Activated CD4-positive, alpha-beta memory T cell treated with anti-CD3 and anti-CD28 coated beads for 36 hours (primary cell): ENCODE data around the gene HTRA3. TPM values are rescaled to one million over a fixed set of nuclear protein-coding genes. Genes with fewer than 3 reads are reported as not detected.

Source experiments
- CTCF ChIA-PET: fragments of 350-600 bp; sonication (Branson Sonifier 250); formaldehyde crosslinking; loops from one replicate; lab custom pipeline; 2021; ENCODE audit warnings: antibody characterized with exemption, inconsistent platforms; lab: Charles Lee
- POLR2A ChIA-PET: fragments of 350-600 bp; sonication (Branson Sonifier 250); formaldehyde crosslinking; loops from one replicate; lab custom pipeline; 2021; ENCODE audit warnings: antibody characterized with exemption; lab: Charles Lee
- DNase-seq: peaks from one replicate; pipeline ENCODE4 v3.0.0-alpha.2; 2020
- H3K27ac Mint-ChIP-seq: one replicate; pipeline ENCODE4 v1.8.0; 2021; ENCODE audit warnings: mixed read lengths
- H3K27me3 Mint-ChIP-seq: one replicate; pipeline ENCODE4 v1.8.0; 2021; ENCODE audit warnings: mixed read lengths
- H3K36me3 Mint-ChIP-seq: one replicate; pipeline ENCODE4 v1.8.0; 2021; ENCODE audit warnings: mixed read lengths
- H3K4me1 Mint-ChIP-seq: one replicate; pipeline ENCODE4 v1.8.0; 2021; ENCODE audit warnings: low read depth, mixed read lengths
- H3K4me3 Mint-ChIP-seq: one replicate; pipeline ENCODE4 v1.8.0; 2021; ENCODE audit warnings: mild to moderate bottlenecking, mixed read lengths
- H3K9me3 Mint-ChIP-seq: one replicate; pipeline ENCODE4 v1.8.0; 2021; ENCODE audit warnings: mixed read lengths
- intact Hi-C: fragments of 100-400 bp; cut with micrococcal nuclease; formaldehyde crosslinking; loops from one replicate; pipeline ENCODE4 v1.15.1; 2023
- total RNA-seq, 2 experiments: library from RNA; stranded (reverse); gene quantifications; one replicate each; pipeline ENCODE4 v1.2.3, GENCODE V29; 2021

Gene HTRA3
- not detected for total RNA-seq

DNA sequence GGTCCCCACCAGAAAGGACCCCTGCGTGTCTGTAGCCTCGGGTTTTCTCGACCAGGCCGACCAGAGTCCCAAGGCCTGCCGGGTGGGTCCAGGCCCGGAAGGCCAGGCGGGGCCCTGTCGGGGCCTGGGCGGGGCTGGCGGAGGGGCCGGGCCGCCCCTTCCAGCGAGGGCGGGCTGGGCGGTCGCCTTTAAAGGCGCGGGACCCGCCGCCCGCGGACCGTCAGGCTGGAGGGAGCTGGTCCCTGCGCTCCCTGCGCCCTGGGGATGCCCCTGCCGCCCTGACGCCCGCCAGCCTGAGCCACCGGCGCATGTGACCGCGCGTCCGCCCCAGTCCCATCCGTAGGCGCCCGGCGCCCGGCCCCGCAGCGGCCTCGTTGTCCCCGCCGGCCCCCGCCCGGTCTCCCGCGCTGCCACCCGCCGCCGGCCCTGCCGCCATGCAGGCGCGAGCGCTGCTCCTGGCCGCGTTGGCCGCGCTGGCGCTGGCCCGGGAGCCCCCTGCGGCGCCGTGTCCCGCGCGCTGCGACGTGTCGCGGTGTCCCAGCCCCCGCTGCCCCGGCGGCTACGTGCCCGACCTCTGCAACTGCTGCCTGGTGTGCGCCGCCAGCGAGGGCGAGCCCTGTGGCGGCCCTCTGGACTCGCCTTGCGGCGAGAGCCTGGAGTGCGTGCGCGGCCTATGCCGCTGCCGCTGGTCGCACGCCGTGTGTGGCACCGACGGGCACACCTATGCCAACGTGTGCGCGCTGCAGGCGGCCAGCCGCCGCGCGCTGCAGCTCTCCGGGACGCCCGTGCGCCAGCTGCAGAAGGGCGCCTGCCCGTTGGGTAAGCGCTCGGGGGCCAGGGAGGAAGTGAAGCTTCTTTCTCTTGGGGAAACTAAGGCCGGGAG, at the start of gene HTRA3:
HTRA3 (plus strand) TSS at position 220 of the 883 bp plus-strand sequence; CDS start at position 435, 215 bp downstream.
- POLR2A ChIA-PET = no interaction called here

GRCh38 chr4:8220661-8221450, 48.7 kb upstream of the HTRA3 start:
- H3K9me3 Mint-ChIP-seq = no peaks in the 10 kb centered on the region
- no peaks in the 10 kb centered on the region for H3K27me3 Mint-ChIP-seq
- no peak overlapping the region for H3K27ac Mint-ChIP-seq
- intact Hi-C loops = loop anchor here (2.0 kb wide), 1 partner anchor 20 kb away; no protein-coding TSS in a partner anchor
- H3K4me1 Mint-ChIP-seq = peaks cover 42% of the 10 kb centered on the region
- peaks cover 33% of the 10 kb centered on the region for H3K36me3 Mint-ChIP-seq
- DNase-seq = no peak
- CTCF ChIA-PET = interaction anchor here (0.7 to 1.3 kb wide), 2 partner anchors 15 to 44 kb away, joined by 3 to 6 read pairs; no protein-coding TSS in a partner anchor
- no peak overlapping the region for H3K4me3 Mint-ChIP-seq
- POLR2A ChIA-PET = interaction anchor here (0.6 to 1.1 kb wide), 4 partner anchors 19 to 576 kb away, joined by 3 to 5 read pairs (median 4); partner anchors contain the start of gene SH3TC1

More for the DNA sequence above, at the start of gene HTRA3:
- H3K9me3 Mint-ChIP-seq = no peaks in the 10 kb centered on the region
- H3K27me3 Mint-ChIP-seq = peaks cover 34% of the 10 kb centered on the region
- no peaks in the 10 kb centered on the region for H3K4me1 Mint-ChIP-seq
- CTCF ChIA-PET = no interaction called here
- no peak for DNase-seq
- no peaks in the 10 kb centered on the region for H3K36me3 Mint-ChIP-seq
- H3K27ac Mint-ChIP-seq = no peak within 1 kb of the TSS
- intact Hi-C loops = no loop called here
- H3K4me3 Mint-ChIP-seq = no peak within 1 kb of the TSS

- Mint-ChIP-seq H3K4me3 (no peak overlapping the region), H3K4me1 (peaks cover 43% of the 10 kb centered on the region), H3K9me3 (no peaks in the 10 kb centered on the region), H3K27ac (no peak overlapping the region), H3K27me3 (no peaks in the 10 kb centered on the region), H3K36me3 (peaks cover 33% of the 10 kb centered on the region)
- ChIA-PET CTCF (interaction anchor here (0.7 to 1.3 kb wide), 2 partner anchors 14 to 45 kb away, joined by 3 to 6 read pairs; no protein-coding TSS in a partner anchor), POLR2A (interaction anchor here (0.6 to 1.1 kb wide), 4 partner anchors 20 to 576 kb away, joined by 3 to 5 read pairs (median 4); partner anchors contain the start of gene SH3TC1)
- DNase-seq = no peak
- intact Hi-C loops = loop anchor here (2.0 kb wide), 1 partner anchor 21 kb away; no protein-coding TSS in a partner anchor
Observed at GRCh38 chr4:8221476-8221875, 48.1 kb upstream of the HTRA3 start.

GRCh38 chr4:8221985-8222384, 47.6 kb upstream of the HTRA3 start:
- ChIA-PET POLR2A (interaction anchor here (1.1 kb wide), 1 partner anchor 20 kb away, joined by 4 read pairs; no protein-coding TSS in a partner anchor), CTCF (interaction anchor here (1.3 kb wide), 1 partner anchor 45 kb away, joined by 3 read pairs; no protein-coding TSS in a partner anchor)
- H3K27me3 Mint-ChIP-seq = no peaks in the 10 kb centered on the region
- intact Hi-C loops = loop anchor here (2.0 kb wide), 1 partner anchor 21 kb away; no protein-coding TSS in a partner anchor
- no peaks in the 10 kb centered on the region for H3K9me3 Mint-ChIP-seq
- H3K4me3 Mint-ChIP-seq = no peak overlapping the region
- DNase-seq = no peak
- peaks cover 45% of the 10 kb centered on the region for H3K4me1 Mint-ChIP-seq
- peaks cover 36% of the 10 kb centered on the region for H3K36me3 Mint-ChIP-seq
- no peak overlapping the region for H3K27ac Mint-ChIP-seq

DNA sequence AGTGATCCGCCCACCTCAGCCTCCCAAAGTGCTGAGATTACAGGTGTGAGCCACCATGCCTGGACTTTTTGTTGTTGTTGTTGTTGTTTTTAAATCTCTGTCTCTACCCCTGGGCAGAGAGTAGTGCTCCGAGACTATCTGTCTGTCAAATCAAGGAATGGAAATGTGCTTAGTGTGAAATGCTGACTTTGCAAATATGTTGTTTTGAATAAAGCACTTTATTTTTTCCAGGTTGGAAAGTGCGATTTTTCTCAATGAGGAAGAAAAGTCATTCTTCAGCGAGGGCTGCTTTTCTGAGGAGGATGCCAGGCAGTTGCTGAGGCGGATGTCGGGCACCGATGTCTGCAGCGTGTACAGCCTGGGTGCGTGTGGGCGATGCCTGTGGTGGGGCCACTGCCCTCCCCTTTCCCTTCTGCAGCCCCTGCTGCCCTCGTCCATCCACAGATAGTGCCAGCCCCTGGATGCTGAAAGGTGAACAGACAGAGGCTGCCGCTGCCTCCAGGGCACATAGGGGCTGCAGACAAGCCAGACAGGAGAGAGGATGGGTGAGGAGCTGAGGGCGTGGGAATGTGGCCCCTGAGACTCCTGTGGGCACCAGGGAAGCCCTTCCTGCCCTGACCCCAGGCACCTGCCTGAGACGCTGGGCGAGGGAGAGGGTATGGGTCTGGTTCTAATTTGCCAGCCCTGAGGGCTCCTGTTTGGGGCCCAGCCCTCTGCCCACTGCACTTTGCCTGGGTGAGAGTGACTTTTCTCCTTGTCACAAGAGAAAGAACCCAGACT, 46.8 kb upstream of the HTRA3 start:
- no peaks in the 10 kb centered on the region for H3K27me3 Mint-ChIP-seq
- H3K4me1 Mint-ChIP-seq = peaks cover 43% of the 10 kb centered on the region
- intact Hi-C loops = no loop called here
- no peaks in the 10 kb centered on the region for H3K9me3 Mint-ChIP-seq
- CTCF ChIA-PET = interaction anchor here (1.3 kb wide), 1 partner anchor 46 kb away, joined by 3 read pairs; no protein-coding TSS in a partner anchor
- H3K27ac Mint-ChIP-seq = no peak overlapping the region
- H3K4me3 Mint-ChIP-seq = no peak overlapping the region
- POLR2A ChIA-PET = no interaction called here
- DNase-seq = no peak
- H3K36me3 Mint-ChIP-seq = peaks cover 36% of the 10 kb centered on the region

DNA sequence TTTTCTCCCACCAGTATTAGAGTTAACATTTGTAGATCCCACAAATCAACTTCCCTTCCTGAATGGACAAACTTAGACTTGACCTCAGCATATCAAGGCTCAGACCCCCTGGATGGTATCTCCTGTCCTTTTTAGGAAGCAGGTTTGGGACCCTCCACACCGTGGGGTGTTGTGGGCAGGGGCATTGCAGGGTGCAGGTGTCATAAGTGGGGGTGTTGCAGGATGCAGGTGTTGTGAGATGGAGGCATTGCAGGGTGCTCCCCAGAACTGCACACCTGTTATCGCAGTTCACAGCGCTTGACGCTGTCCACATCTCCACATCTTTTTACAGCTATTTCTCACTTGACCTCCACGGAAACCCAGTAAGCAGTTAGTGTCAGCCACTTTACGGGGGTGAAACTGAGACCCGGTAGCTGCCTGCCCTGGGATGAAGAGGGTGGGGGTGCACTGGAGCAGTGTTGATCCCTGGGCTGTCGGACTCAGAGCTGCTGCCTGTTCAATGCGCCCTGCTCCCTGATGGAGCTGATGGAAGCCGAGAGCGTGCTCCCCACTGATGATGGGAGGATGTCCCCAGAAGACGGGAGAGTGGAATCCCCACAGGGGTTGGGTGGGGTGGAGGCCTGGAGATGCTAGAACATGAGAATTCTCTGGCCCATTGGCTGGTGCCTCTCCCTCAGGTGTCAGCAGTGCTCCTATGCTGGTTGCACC, 45.1 kb upstream of the HTRA3 start:
- intact Hi-C loops = no loop called here
- H3K36me3 Mint-ChIP-seq = peaks cover 36% of the 10 kb centered on the region
- CTCF ChIA-PET = no interaction called here
- H3K4me3 Mint-ChIP-seq = no peak overlapping the region
- H3K27ac Mint-ChIP-seq = no peak overlapping the region
- DNase-seq = no peak
- peaks cover 49% of the 10 kb centered on the region for H3K4me1 Mint-ChIP-seq
- H3K27me3 Mint-ChIP-seq = no peaks in the 10 kb centered on the region
- no peaks in the 10 kb centered on the region for H3K9me3 Mint-ChIP-seq
- POLR2A ChIA-PET = no interaction called here

- Mint-ChIP-seq H3K27me3 (no peaks in the 10 kb centered on the region), H3K9me3 (no peaks in the 10 kb centered on the region), H3K4me3 (no peak overlapping the region), H3K36me3 (peaks cover 33% of the 10 kb centered on the region), H3K27ac (no peak overlapping the region), H3K4me1 (peaks cover 46% of the 10 kb centered on the region)
- ChIA-PET POLR2A (no interaction called here), CTCF (no interaction called here)
- no peak for DNase-seq
- intact Hi-C loops = no loop called here
Observed at GRCh38 chr4:8224975-8225625, 44.5 kb upstream of the HTRA3 start.

- Mint-ChIP-seq H3K27me3 (no peaks in the 10 kb centered on the region), H3K9me3 (no peaks in the 10 kb centered on the region), H3K36me3 (peaks cover 27% of the 10 kb centered on the region), H3K27ac (no peak overlapping the region), H3K4me3 (no peak overlapping the region), H3K4me1 (peaks cover 42% of the 10 kb centered on the region)
- intact Hi-C loops = no loop called here
- CTCF ChIA-PET = interaction anchor here (1.0 kb wide), 2 partner anchors 16 to 49 kb away, joined by 3 to 4 read pairs; no protein-coding TSS in a partner anchor
- no peak for DNase-seq
- POLR2A ChIA-PET = no interaction called here
Observed at GRCh38 chr4:8225706-8226443, 43.7 kb upstream of the HTRA3 start.

DNA sequence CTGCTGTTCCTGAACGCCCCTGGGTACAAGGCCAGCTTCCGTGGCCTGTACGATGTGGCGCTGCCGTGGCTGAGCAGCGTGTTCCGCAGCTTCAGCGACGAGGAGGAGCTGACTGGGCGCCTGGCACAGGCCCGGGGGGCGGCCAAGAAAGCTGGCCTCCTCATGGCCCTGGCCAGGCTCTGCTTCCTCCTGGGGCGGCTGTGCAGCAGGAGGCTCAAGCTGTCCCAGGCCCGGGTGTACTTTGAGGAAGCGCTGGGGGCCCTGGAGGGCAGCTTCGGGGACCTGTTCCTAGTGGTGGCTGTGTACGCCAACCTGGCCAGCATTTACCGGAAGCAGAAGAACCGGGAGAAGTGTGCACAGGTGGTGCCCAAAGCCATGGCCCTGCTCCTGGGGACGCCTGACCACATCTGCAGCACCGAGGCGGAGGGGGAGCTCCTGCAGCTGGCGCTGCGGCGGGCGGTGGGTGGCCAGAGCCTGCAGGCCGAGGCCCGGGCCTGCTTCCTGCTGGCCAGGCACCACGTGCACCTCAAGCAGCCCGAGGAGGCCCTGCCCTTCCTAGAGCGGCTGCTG, 42.3 kb upstream of the HTRA3 start:
- Mint-ChIP-seq H3K27me3 (no peaks in the 10 kb centered on the region), H3K4me3 (no peak overlapping the region), H3K9me3 (no peaks in the 10 kb centered on the region), H3K4me1 (peaks cover 29% of the 10 kb centered on the region), H3K27ac (no peak overlapping the region), H3K36me3 (peaks cover 23% of the 10 kb centered on the region)
- CTCF ChIA-PET = interaction anchor here (0.6 to 2.7 kb wide), 2 partner anchors 15 to 1156 kb away, joined by 3 to 11 read pairs; no protein-coding TSS in a partner anchor
- POLR2A ChIA-PET = interaction anchor here (0.7 to 0.8 kb wide), 2 partner anchors 9 to 29 kb away, joined by 3 read pairs; no protein-coding TSS in a partner anchor
- intact Hi-C loops = no loop called here
- no peak for DNase-seq
